Loucy (cell line): Measurements from ENCODE around the gene EPS8L3.

Experiments used
- H2AFZ ChIP-seq: fragments of 200-600 bp; sonication (generic); 2 replicates; pipeline ENCODE4 v1.6.0; 2016; ENCODE audit warnings: antibody characterized with exemption, mild to moderate bottlenecking, low read length, moderate library complexity
- H3F3A ChIP-seq: fragments of 200-600 bp; 2 replicates; pipeline ENCODE4 v1.6.0; 2016; ENCODE audit warnings: antibody characterized with exemption, low read depth, mild to moderate bottlenecking
- H3K27me3 ChIP-seq: fragments of 200-600 bp; sonication (generic); 2 replicates; pipeline ENCODE4 v1.6.1; 2014; ENCODE audit warnings: low read length, mild to moderate bottlenecking; ENCODE audit not compliant: insufficient read depth, poor library complexity, severe bottlenecking
- H3K36me3 ChIP-seq: fragments of 200-600 bp; sonication (generic); 2 replicates; pipeline ENCODE4 v1.6.1; 2016; ENCODE audit warnings: low read length; ENCODE audit not compliant: insufficient read depth
- H3K4me1 ChIP-seq: fragments of 200-600 bp; sonication (generic); 2 replicates; pipeline ENCODE4 v1.5.1; 2014; ENCODE audit warnings: low read length, mild to moderate bottlenecking; ENCODE audit not compliant: insufficient read depth, poor library complexity, severe bottlenecking
- H3K4me2 ChIP-seq: fragments of 200-600 bp; sonication (generic); 2 replicates; pipeline ENCODE4 v1.6.0; 2014; ENCODE audit warnings: antibody characterized with exemption, low read length, low read depth, mild to moderate bottlenecking; ENCODE audit not compliant: poor library complexity, severe bottlenecking
- H3K4me3 ChIP-seq: fragments of 200-600 bp; sonication (generic); 2 replicates; pipeline ENCODE4 v1.5.1; 2014; ENCODE audit warnings: low read length, mild to moderate bottlenecking, mixed read lengths; ENCODE audit not compliant: poor library complexity, severe bottlenecking
- H3K79me2 ChIP-seq: fragments of 200-600 bp; sonication (generic); 2 replicates; pipeline ENCODE4 v1.6.1; 2014; ENCODE audit warnings: low read length; ENCODE audit not compliant: insufficient read depth
- H3K9ac ChIP-seq: fragments of 200-600 bp; sonication (generic); 2 replicates; pipeline ENCODE4 v1.6.0; 2014; ENCODE audit warnings: mild to moderate bottlenecking, low read depth, low read length, moderate library complexity; ENCODE audit not compliant: poor library complexity, severe bottlenecking
- H3K9me2 ChIP-seq: fragments of 200-600 bp; sonication (generic); replicated peaks from 2 replicates; pipeline ENCODE4 v1.6.1; 2016; ENCODE audit warnings: low read depth, low read length, mixed read lengths
- H3K9me3 ChIP-seq: fragments of 200-600 bp; sonication (generic); 2 replicates; pipeline ENCODE4 v1.6.1; 2014; ENCODE audit warnings: mild to moderate bottlenecking, antibody characterized with exemption, low read length, low read depth; ENCODE audit not compliant: insufficient read depth
- H4K20me1 ChIP-seq: fragments of 200-600 bp; sonication (generic); 2 replicates; pipeline ENCODE4 v1.6.0; 2014; ENCODE audit warnings: antibody characterized with exemption, low read length, mild to moderate bottlenecking; ENCODE audit not compliant: insufficient read depth, poor library complexity, severe bottlenecking
- CTCF ChIP-seq: fragments of 200-600 bp; sonication (generic); conservative IDR thresholded peaks from 2 replicates; pipeline ENCODE4 v1.5.1; 2014; ENCODE audit warnings: mild to moderate bottlenecking, antibody characterized with exemption, low read length
- EZH2phosphoT487 ChIP-seq: fragments of 200-600 bp; IDR thresholded peaks from 2 replicates; pipeline ENCODE4 v1.6.1; 2018; ENCODE audit warnings: antibody characterized with exemption, mild to moderate bottlenecking, moderate library complexity, borderline replicate concordance

EPS8L3 gene

GRCh38 chr1:109717729-109718128 is 46.0 kb downstream of the EPS8L3 start:
- Histone ChIP-seq H2AFZ (no peak overlapping the region), H3K9me2 (no peaks in the 10 kb centered on the region), H3K9ac (no peak overlapping the region), H3K27me3 (no peaks in the 10 kb centered on the region), H3K36me3 (no peaks in the 10 kb centered on the region), H3K4me3 (no peak overlapping the region), H4K20me1 (no peaks in the 10 kb centered on the region), H3F3A (no peaks in the 10 kb centered on the region), H3K4me2 (no peak overlapping the region), H3K79me2 (no peaks in the 10 kb centered on the region), H3K9me3 (no peaks in the 10 kb centered on the region), H3K4me1 (peaks cover 6% of the 10 kb centered on the region)
- TF ChIP-seq CTCF, result no peak
- no peak for TF ChIP-seq EZH2phosphoT487

GRCh38 chr1:109716570-109717090 is 47.1 kb downstream of the EPS8L3 start:
- peaks cover 6% of the 10 kb centered on the region for H3K4me1 ChIP-seq

DNA sequence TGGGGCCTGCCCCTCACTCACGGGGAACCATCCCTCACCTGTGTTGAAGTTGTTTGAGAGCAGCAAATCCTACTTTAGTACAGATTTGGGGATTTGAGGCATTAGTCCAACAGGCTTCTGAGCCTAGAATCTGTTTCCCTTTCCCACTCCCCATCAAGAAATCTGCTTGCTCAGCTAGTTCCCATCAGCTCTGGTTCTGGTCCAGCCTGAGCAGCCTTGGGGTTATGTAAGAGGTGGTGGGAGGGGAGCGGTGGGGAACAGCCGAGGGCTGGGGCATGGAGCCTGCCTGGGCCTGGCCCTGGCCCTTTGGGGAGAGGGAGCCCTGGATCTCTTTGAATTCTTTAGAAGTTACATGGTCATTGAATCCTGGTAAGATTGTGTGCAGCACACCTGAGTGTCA is 47.6 kb downstream of the EPS8L3 start:
- H3K4me2 ChIP-seq, result no peak overlapping the region
- H3K9me3 ChIP-seq, result no peaks in the 10 kb centered on the region
- H4K20me1 ChIP-seq, result no peaks in the 10 kb centered on the region
- H3F3A ChIP-seq, result no peaks in the 10 kb centered on the region
- TF ChIP-seq CTCF (no peak), EZH2phosphoT487 (no peak)
- H3K36me3 ChIP-seq, result no peaks in the 10 kb centered on the region
- H2AFZ ChIP-seq, result no peak overlapping the region
- H3K9me2 ChIP-seq, result no peaks in the 10 kb centered on the region
- H3K4me3 ChIP-seq, result no peak overlapping the region
- H3K9ac ChIP-seq, result no peak overlapping the region
- peaks cover 6% of the 10 kb centered on the region for H3K4me1 ChIP-seq
- H3K27me3 ChIP-seq, result no peaks in the 10 kb centered on the region
- H3K79me2 ChIP-seq, result no peaks in the 10 kb centered on the region

More at GRCh38 chr1:109716570-109717090, 47.1 kb downstream of the EPS8L3 start:
- Histone ChIP-seq H2AFZ (no peak overlapping the region), H3K36me3 (no peaks in the 10 kb centered on the region), H4K20me1 (no peaks in the 10 kb centered on the region), H3K4me3 (no peak overlapping the region), H3F3A (no peaks in the 10 kb centered on the region), H3K4me2 (no peak overlapping the region), H3K9me3 (no peaks in the 10 kb centered on the region), H3K9ac (no peak overlapping the region), H3K27me3 (no peaks in the 10 kb centered on the region), H3K79me2 (no peaks in the 10 kb centered on the region), H3K9me2 (no peaks in the 10 kb centered on the region)
- TF ChIP-seq EZH2phosphoT487, result no peak
- TF ChIP-seq CTCF, result no peak
